Mucosa of descending colon (tissue), 3 donors: ENCODE data around the gene CSK. TPM values are rescaled to one million over a fixed set of nuclear protein-coding genes. Genes with fewer than 3 reads are reported as not detected.

ENCODE experiments used
- ATAC-seq: fragments of 200-7000 bp; cut with Tn5 transposase; one replicate; pipeline ENCODE4 v1.9.1; 2020; ENCODE audit warnings: mild to moderate bottlenecking, moderate library complexity
- DNase-seq, 3 donors: peaks; one replicate each; pipeline ENCODE4 v3.0.0-alpha.2; 2020
- H3K36me3 ChIP-seq: fragments of 200-600 bp; one replicate; pipeline ENCODE4 v1.8.0; 2021; ENCODE audit warnings: low read depth, mild to moderate bottlenecking
- H3K4me1 ChIP-seq: fragments of 200-600 bp; one replicate; pipeline ENCODE4 v1.8.0; 2021; ENCODE audit warnings: low read depth, mild to moderate bottlenecking
- H3K4me3 ChIP-seq: fragments of 200-600 bp; one replicate; pipeline ENCODE4 v1.8.0; 2021; ENCODE audit warnings: mild to moderate bottlenecking
- H3K9me3 ChIP-seq: fragments of 200-600 bp; one replicate; pipeline ENCODE4 v1.8.0; 2021; ENCODE audit warnings: mild to moderate bottlenecking
- intact Hi-C, 2 donors: fragments of 100-400 bp; cut with DNase I in 1 of 2; cut with micrococcal nuclease in 1 of 2; formaldehyde crosslinking; loops; one replicate each; pipeline versions ENCODE4 v1.11.0 to v1.11.1; 2022; cut with DNase I, micrococcal nuclease
- total RNA-seq, 3 donors: library from RNA; stranded (reverse); fragmentation: NEBNext Ultra II Directional in 2 of 3; extraction: Animal tissue kit (Norgen Biotek cat#: 25700) in 2 of 3; gene quantifications; one replicate each; pipeline versions ENCODE4 v1.2.1 to v1.2.4, GENCODE V29; 2021 to 2023
- TF ChIP-seq, protein P1 (sequence below): fragments of 200-600 bp; IDR thresholded peaks from one replicate; pipeline ENCODE4 v1.8.0; 2022; ENCODE audit warnings: antibody characterized with exemption, mild to moderate bottlenecking
- donor health status: DM: no; HTN: no; CAD: no; lungs with moderate emphysema.
- donor health status: DM: no; HTN: no; CAD: no.
- donor health status: DM: no; HTN: yes; CAD: no.

Gene CSK
- total RNA-seq, 3 donors from 2014 or later: 66.2 to 103 (median 90.5) TPM

DNA sequence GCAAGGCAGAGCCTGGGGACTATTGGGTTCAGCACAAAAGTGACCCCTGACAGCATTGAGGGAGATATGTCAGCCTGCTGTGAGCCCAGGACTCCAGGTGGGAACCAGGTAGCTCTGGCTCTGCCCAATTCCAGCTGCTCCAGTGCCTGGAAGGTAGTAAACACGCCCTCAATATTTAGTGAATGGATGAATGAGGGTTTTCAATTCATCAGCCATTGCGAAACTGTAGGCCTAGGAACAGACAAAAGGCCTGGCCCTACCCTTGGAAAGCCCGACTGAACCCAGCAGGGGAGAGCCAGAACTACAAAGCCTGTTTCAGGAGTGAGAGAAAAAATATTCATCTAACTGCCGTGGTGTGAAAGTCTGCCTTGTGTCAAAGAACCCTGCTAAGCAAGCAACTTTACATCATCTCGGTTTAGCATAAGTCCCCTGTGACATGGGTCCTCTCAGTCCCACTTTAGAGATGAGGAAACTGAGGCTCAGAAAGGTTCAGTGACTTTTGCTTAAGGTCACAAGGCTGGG lies 8.1 kb upstream of the CSK start:
- no peaks in the 10 kb centered on the region for H3K9me3 ChIP-seq
- ATAC-seq: peak; percentile 58
- intact Hi-C loops: no loop called here
- TF ChIP-seq, protein P1, sequence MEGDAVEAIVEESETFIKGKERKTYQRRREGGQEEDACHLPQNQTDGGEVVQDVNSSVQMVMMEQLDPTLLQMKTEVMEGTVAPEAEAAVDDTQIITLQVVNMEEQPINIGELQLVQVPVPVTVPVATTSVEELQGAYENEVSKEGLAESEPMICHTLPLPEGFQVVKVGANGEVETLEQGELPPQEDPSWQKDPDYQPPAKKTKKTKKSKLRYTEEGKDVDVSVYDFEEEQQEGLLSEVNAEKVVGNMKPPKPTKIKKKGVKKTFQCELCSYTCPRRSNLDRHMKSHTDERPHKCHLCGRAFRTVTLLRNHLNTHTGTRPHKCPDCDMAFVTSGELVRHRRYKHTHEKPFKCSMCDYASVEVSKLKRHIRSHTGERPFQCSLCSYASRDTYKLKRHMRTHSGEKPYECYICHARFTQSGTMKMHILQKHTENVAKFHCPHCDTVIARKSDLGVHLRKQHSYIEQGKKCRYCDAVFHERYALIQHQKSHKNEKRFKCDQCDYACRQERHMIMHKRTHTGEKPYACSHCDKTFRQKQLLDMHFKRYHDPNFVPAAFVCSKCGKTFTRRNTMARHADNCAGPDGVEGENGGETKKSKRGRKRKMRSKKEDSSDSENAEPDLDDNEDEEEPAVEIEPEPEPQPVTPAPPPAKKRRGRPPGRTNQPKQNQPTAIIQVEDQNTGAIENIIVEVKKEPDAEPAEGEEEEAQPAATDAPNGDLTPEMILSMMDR: no peak
- H3K4me3 ChIP-seq: no peak overlapping the region
- H3K4me1 ChIP-seq: peaks cover 34% of the 10 kb centered on the region
- DNase-seq: peak in 1 of 3 donors; percentile 52
- no peaks in the 10 kb centered on the region for H3K36me3 ChIP-seq

GRCh38 chr15:74775132-74775562 lies 6.7 kb upstream of the CSK start:
- intact Hi-C loops: loop anchor here in 1 of 2 donors (5.0 kb wide), 1 partner anchor 172 kb away; no protein-coding TSS in a partner anchor
- Histone ChIP-seq H3K4me3 (no peak overlapping the region), H3K36me3 (no peaks in the 10 kb centered on the region), H3K9me3 (no peaks in the 10 kb centered on the region), H3K4me1 (peaks cover 47% of the 10 kb centered on the region)
- TF ChIP-seq, protein P1: no peak
- ATAC-seq: no peak
- DNase-seq: peak in 2 of 3 donors; percentile 38 to 66

DNA sequence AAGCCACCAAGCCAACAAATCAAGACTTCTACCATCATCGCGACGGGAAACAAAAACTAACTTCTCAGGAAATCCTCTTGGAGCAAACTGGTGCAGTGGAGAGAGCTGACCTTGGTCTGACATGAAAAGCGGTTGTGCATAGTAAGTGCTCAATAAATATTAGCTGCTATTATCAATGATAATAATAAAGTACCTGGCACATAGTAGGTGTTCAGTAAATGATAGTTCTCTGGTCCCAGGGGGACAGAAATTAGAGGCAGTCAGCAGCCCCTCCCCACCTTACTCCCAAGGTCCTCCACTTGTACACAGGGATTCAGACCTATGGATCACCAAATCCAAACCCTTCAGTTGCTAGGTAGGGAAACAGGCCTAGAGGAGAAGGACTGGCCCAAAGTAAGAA lies 6.0 kb upstream of the CSK start:
- Histone ChIP-seq H3K9me3 (no peaks in the 10 kb centered on the region), H3K36me3 (no peaks in the 10 kb centered on the region), H3K4me1 (peaks cover 52% of the 10 kb centered on the region), H3K4me3 (no peak overlapping the region)
- ATAC-seq (no peak), DNase-seq (no peak)
- TF ChIP-seq, protein P1: no peak
- intact Hi-C loops: loop anchor here in 1 of 2 donors (5.0 kb wide), 1 partner anchor 171 kb away; no protein-coding TSS in a partner anchor

DNA sequence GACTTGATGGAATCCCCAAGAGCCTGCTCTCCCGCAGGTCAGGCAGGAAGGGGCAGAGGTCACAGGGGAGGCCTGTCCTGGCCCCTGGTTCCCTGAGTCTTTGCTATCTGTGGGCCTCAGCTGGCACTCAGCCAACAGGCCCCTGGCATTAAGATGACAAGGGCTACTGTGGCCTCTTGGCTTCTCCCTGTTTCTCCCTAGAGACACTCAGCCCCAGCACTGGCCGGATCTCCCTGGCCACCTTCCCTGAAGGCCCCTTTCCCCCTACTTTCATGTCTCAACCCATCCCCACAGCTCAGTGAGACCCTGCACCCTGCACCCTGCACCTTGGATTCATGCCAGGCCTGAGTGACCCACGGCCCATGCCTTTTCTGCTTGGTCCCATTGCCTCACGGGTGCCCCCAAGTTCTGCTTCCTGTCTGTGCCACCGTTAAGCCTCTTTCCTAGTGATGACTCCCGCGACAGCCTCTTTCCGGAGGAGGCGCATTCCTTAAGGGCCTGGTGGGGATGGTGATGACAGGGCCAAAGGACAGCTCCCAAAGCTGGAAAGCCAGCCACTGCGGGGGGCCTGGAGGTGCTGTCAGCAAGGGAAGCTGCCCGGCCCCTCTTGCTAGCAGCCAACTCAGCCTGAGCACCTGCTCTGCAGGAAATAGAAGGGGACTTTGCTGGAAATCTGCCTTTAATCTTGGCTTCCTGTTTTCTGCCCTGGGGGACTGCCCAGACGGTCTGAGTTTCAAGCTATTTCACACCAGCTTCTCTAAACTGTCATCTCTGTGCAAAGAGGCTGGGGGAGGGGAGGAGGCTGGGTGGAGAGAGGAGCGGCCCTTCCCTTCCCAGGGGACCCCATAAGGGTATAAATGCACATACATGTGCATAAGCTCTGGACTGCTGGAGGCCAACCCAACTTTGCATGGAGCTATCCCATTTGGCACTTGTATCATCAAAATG lies 4.8 kb upstream of the CSK start:
- intact Hi-C loops: loop anchor here in 1 of 2 donors (5.0 kb wide), 1 partner anchor 170 kb away; no protein-coding TSS in a partner anchor
- ATAC-seq (peak; percentile 21), DNase-seq (peak in 2 of 3 donors; percentile 54 to 74)
- no peaks in the 10 kb centered on the region for H3K36me3 ChIP-seq
- TF ChIP-seq, protein P1: no peak
- H3K4me1 ChIP-seq: peaks cover 53% of the 10 kb centered on the region
- H3K4me3 ChIP-seq: no peak overlapping the region
- no peaks in the 10 kb centered on the region for H3K9me3 ChIP-seq

- TF ChIP-seq, protein P1: no peak
- peak in 1 of 3 donors; percentile 56 for DNase-seq
- Histone ChIP-seq H3K4me3 (no peak overlapping the region), H3K9me3 (no peaks in the 10 kb centered on the region), H3K36me3 (no peaks in the 10 kb centered on the region), H3K4me1 (peaks cover 52% of the 10 kb centered on the region)
- intact Hi-C loops: loop anchor here in 1 of 2 donors (5.0 kb wide), 1 partner anchor 169 kb away; no protein-coding TSS in a partner anchor
- ATAC-seq: no peak
Observed at GRCh38 chr15:74777769-74778598, 3.9 kb upstream of the CSK start.
